ENCODE results near the gene ASPHD2. TPM values are rescaled to one million over a fixed set of nuclear protein-coding genes. Genes with fewer than 3 reads are reported as not detected.
A peak's percentile ranks its signal among the peaks of the same experiment; 100 is the strongest.

ASPHD2 gene
- total RNA-seq, 1 donor from 2014 or later = 4.9 TPM

GRCh38 chr22:26463101-26463661, 34.1 kb downstream of the ASPHD2 start:
- no peak for TF ChIP-seq CTCF (IDR thresholded peaks at IDR 0.05)
- Mint-ChIP-seq H3K4me3 (ENCODE audit: unreplicated experiment) (no peak overlapping the region), H3K27ac (ENCODE audit: unreplicated experiment) (no peak overlapping the region), H3K36me3 (ENCODE audit: unreplicated experiment) (peaks cover 33% of the 10 kb centered on the region), H3K9me3 (ENCODE audit: unreplicated experiment) (no peaks in the 10 kb centered on the region), H3K4me1 (ENCODE audit: unreplicated experiment) (peaks cover 18% of the 10 kb centered on the region), H3K27me3 (ENCODE audit: unreplicated experiment) (no peaks in the 10 kb centered on the region)
- no peak for DNase-seq (ENCODE audit: extremely low spot score, unreplicated experiment)

GRCh38 chr22:26463688-26464087, 34.6 kb downstream of the ASPHD2 start:
- H3K27ac Mint-ChIP-seq (ENCODE audit: unreplicated experiment) = peak overlapping the region; percentile 47
- no peaks in the 10 kb centered on the region for H3K27me3 Mint-ChIP-seq (ENCODE audit: unreplicated experiment)

GRCh38 chr22:26464312-26464711, 35.3 kb downstream of the ASPHD2 start:
- peaks cover 42% of the 10 kb centered on the region for H3K36me3 Mint-ChIP-seq (ENCODE audit: unreplicated experiment)
- DNase-seq (ENCODE audit: extremely low spot score, unreplicated experiment) = no peak
- peaks cover 18% of the 10 kb centered on the region for H3K4me1 Mint-ChIP-seq (ENCODE audit: unreplicated experiment)

More at GRCh38 chr22:26463688-26464087, 34.6 kb downstream of the ASPHD2 start:
- DNase-seq (ENCODE audit: extremely low spot score, unreplicated experiment) = no peak
- H3K4me3 Mint-ChIP-seq (ENCODE audit: unreplicated experiment) = no peak overlapping the region
- H3K4me1 Mint-ChIP-seq (ENCODE audit: unreplicated experiment) = peaks cover 18% of the 10 kb centered on the region
- no peaks in the 10 kb centered on the region for H3K9me3 Mint-ChIP-seq (ENCODE audit: unreplicated experiment)
- H3K36me3 Mint-ChIP-seq (ENCODE audit: unreplicated experiment) = peaks cover 36% of the 10 kb centered on the region
- TF ChIP-seq CTCF (IDR thresholded peaks at IDR 0.05) = no peak

GRCh38 chr22:26466196-26466595, 37.1 kb downstream of the ASPHD2 start:
- H3K27me3 Mint-ChIP-seq (ENCODE audit: unreplicated experiment) = no peaks in the 10 kb centered on the region
- peaks cover 53% of the 10 kb centered on the region for H3K36me3 Mint-ChIP-seq (ENCODE audit: unreplicated experiment)
- H3K4me1 Mint-ChIP-seq (ENCODE audit: unreplicated experiment) = peaks cover 21% of the 10 kb centered on the region
- no peak for DNase-seq (ENCODE audit: extremely low spot score, unreplicated experiment)
- H3K4me3 Mint-ChIP-seq (ENCODE audit: unreplicated experiment) = no peak overlapping the region
- TF ChIP-seq CTCF (IDR thresholded peaks at IDR 0.05) = no peak
- H3K9me3 Mint-ChIP-seq (ENCODE audit: unreplicated experiment) = no peaks in the 10 kb centered on the region
- no peak overlapping the region for H3K27ac Mint-ChIP-seq (ENCODE audit: unreplicated experiment)

More at GRCh38 chr22:26464312-26464711, 35.3 kb downstream of the ASPHD2 start:
- TF ChIP-seq CTCF (IDR thresholded peaks at IDR 0.05) = no peak
- Mint-ChIP-seq H3K27me3 (ENCODE audit: unreplicated experiment) (no peaks in the 10 kb centered on the region), H3K9me3 (ENCODE audit: unreplicated experiment) (no peaks in the 10 kb centered on the region), H3K4me3 (ENCODE audit: unreplicated experiment) (no peak overlapping the region), H3K27ac (ENCODE audit: unreplicated experiment) (peak overlapping the region; percentile 52)

- no peaks in the 10 kb centered on the region for H3K27me3 Mint-ChIP-seq (ENCODE audit: unreplicated experiment)
- no peak for DNase-seq (ENCODE audit: extremely low spot score, unreplicated experiment)
- H3K9me3 Mint-ChIP-seq (ENCODE audit: unreplicated experiment) = no peaks in the 10 kb centered on the region
- no peak for TF ChIP-seq CTCF (IDR thresholded peaks at IDR 0.05)
- H3K36me3 Mint-ChIP-seq (ENCODE audit: unreplicated experiment) = peaks cover 72% of the 10 kb centered on the region
- H3K4me3 Mint-ChIP-seq (ENCODE audit: unreplicated experiment) = no peak overlapping the region
- peak overlapping the region; percentile 64 for H3K27ac Mint-ChIP-seq (ENCODE audit: unreplicated experiment)
- H3K4me1 Mint-ChIP-seq (ENCODE audit: unreplicated experiment) = peaks cover 10% of the 10 kb centered on the region
These were observed 41.7 kb downstream of the ASPHD2 start for GRCh38 chr22:26470807-26471206.
